SK-N-SH (cell line): ENCODE measurements around the gene OTUD1. TPM values are rescaled to one million over a fixed set of nuclear protein-coding genes. Genes with fewer than 3 reads are reported as not detected.

Experiments used
- CTCF ChIA-PET: fragments of 300-600, 350-600 bp; formaldehyde crosslinking; extraction: SDS; loops from one replicate; lab custom pipeline; 2021; lab: Yijun Ruan, JAX
- POLR2A ChIA-PET: fragments of 350-600 bp; sonication (Branson Sonifier 250); formaldehyde crosslinking; extraction: SDS; loops from one replicate; lab custom pipeline; 2020; ENCODE audit warnings: antibody characterized with exemption, inconsistent platforms; lab: Yijun Ruan, JAX
- DNase-seq: peaks from one replicate; pipeline ENCODE4 v3.0.0; 2012
- H2AFZ ChIP-seq: fragments of 200-600 bp; sonication (generic); 2 replicates; pipeline ENCODE4 v1.8.1; 2016; ENCODE audit warnings: antibody characterized with exemption, mild to moderate bottlenecking, low read depth
- H3F3A ChIP-seq: fragments of 200-600 bp; sonication (generic); replicated peaks from 2 replicates; pipeline ENCODE3; 2016; ENCODE audit warnings: antibody characterized with exemption, mild to moderate bottlenecking; ENCODE audit not compliant: insufficient read depth
- H3K27ac ChIP-seq, 2 experiments: fragments of 200-500 bp in 1 of 2; fragments of 200-600 bp in 1 of 2; sonication (Bioruptor generic) in 1 of 2; sonication (generic), shearing (Covaris generic) in 1 of 2; 2 replicates each; pipeline versions ENCODE4 v1.5.1 to v1.6.1; 2014 to 2016; ENCODE audit warnings: low read depth in 2 of 2, inconsistent platforms in 1 of 2, low read length in 1 of 2, mild to moderate bottlenecking in 1 of 2, mixed read lengths in 1 of 2
- H3K27me3 ChIP-seq: fragments of 200-600 bp; sonication (generic), shearing (Covaris generic); 2 replicates; pipeline ENCODE4 v1.6.1; 2016; ENCODE audit warnings: mixed run types; ENCODE audit not compliant: insufficient read depth
- H3K36me3 ChIP-seq, 2 experiments: fragments of 200-500 bp in 1 of 2; fragments of 200-600 bp in 1 of 2; sonication (Bioruptor generic) in 1 of 2; sonication (generic) in 1 of 2; replicated peaks in 1 of 2; 2 replicates each; pipeline versions ENCODE3 to v1.5.1; 2014 to 2016; ENCODE audit warnings: low read length in 1 of 2, mild to moderate bottlenecking in 1 of 2; ENCODE audit not compliant: insufficient read depth in 2 of 2, control insufficient read depth in 1 of 2
- H3K4me1 ChIP-seq, 2 experiments: fragments of 200-500 bp in 1 of 2; fragments of 200-600 bp in 1 of 2; sonication (Bioruptor generic) in 1 of 2; sonication (generic), shearing (Covaris generic) in 1 of 2; 2 replicates each; pipeline versions ENCODE4 v1.5.1 to v1.6.1; 2014 to 2016; ENCODE audit warnings: low read depth in 1 of 2, low read length in 1 of 2, mixed run types in 1 of 2; ENCODE audit not compliant: insufficient read depth in 2 of 2, control insufficient read depth in 1 of 2
- H3K4me2 ChIP-seq: fragments of 200-600 bp; sonication (generic), shearing (Covaris generic); 2 replicates; pipeline ENCODE4 v1.6.1; 2017; ENCODE audit warnings: mixed run types
- H3K4me3 ChIP-seq, 2 experiments: fragments of 200-500 bp in 1 of 2; fragments of 200-600 bp in 1 of 2; sonication (Bioruptor generic) in 1 of 2; sonication (generic), shearing (Covaris generic) in 1 of 2; 2 replicates each; pipeline versions ENCODE4 v1.5.1 to v1.8.1; 2014 to 2016; ENCODE audit warnings: low read depth in 2 of 2, inconsistent platforms in 1 of 2, low read length in 1 of 2, mild to moderate bottlenecking in 1 of 2, mixed read lengths in 1 of 2, moderate library complexity in 1 of 2
- H3K79me2 ChIP-seq: fragments of 200-600 bp; sonication (generic); 2 replicates; pipeline ENCODE4 v1.8.1; 2017; ENCODE audit warnings: mild to moderate bottlenecking; ENCODE audit not compliant: insufficient read depth
- H3K9ac ChIP-seq: fragments of 200-600 bp; sonication (generic); 2 replicates; pipeline ENCODE4 v1.6.1; 2017; ENCODE audit warnings: mixed run types
- H3K9me2 ChIP-seq: fragments of 200-600 bp; sonication (generic); 2 replicates; pipeline ENCODE4 v1.6.1; 2017; ENCODE audit warnings: mixed run types
- H3K9me3 ChIP-seq: fragments of 200-600 bp; sonication (generic); 2 replicates; pipeline ENCODE4 v1.6.1; 2017; ENCODE audit warnings: mixed run types, mild to moderate bottlenecking, moderate library complexity
- H4K20me1 ChIP-seq: fragments of 200-600 bp; sonication (generic); 2 replicates; pipeline ENCODE4 v1.6.1; 2017; ENCODE audit warnings: mild to moderate bottlenecking, mixed run types; ENCODE audit not compliant: insufficient read depth
- CHD2 ChIP-seq: fragments of 150-350 bp; IDR thresholded peaks from 2 replicates; pipeline ENCODE4 v1.6.1; 2018; ENCODE audit warnings: low read length; ENCODE audit not compliant: partially characterized antibody
- EZH2phosphoT487 ChIP-seq: fragments of 200-600 bp; sonication (generic); IDR thresholded peaks from 2 replicates; pipeline ENCODE4 v1.6.1; 2017; ENCODE audit warnings: low read depth, mixed run types, mild to moderate bottlenecking, antibody characterized with exemption, moderate library complexity, borderline replicate concordance
- JUND ChIP-seq: IDR thresholded peaks from 2 replicates; pipeline ENCODE4 v1.4.0; 2012
- MXI1 ChIP-seq: IDR thresholded peaks from 2 replicates; pipeline ENCODE4 v1.6.1; 2012; ENCODE audit warnings: mild to moderate bottlenecking, low read depth, low read length, improper control_type of control experiment
- NRF1 ChIP-seq: IDR thresholded peaks from 2 replicates; pipeline ENCODE4 v1.6.1; 2012; ENCODE audit warnings: low read depth, mild to moderate bottlenecking, low read length
- POLR2AphosphoS5 ChIP-seq: IDR thresholded peaks from 2 replicates; pipeline ENCODE4 v1.6.1; 2012; ENCODE audit warnings: low read depth, low read length
- RCOR1 ChIP-seq: fragments of 150-350 bp; IDR thresholded peaks from 2 replicates; pipeline ENCODE4 v1.6.1; 2017; ENCODE audit warnings: antibody characterized with exemption, low read length
- RFX5 ChIP-seq: IDR thresholded peaks from 2 replicates; pipeline ENCODE4 v1.6.1; 2012; ENCODE audit warnings: mild to moderate bottlenecking, improper control_type of control experiment, low read length
- RXRA ChIP-seq: IDR thresholded peaks from 2 replicates; pipeline ENCODE4 v1.4.0; 2012; ENCODE audit warnings: low read depth, mild to moderate bottlenecking, borderline replicate concordance
- SIN3A ChIP-seq: IDR thresholded peaks from 2 replicates; pipeline ENCODE4 v1.6.1; 2012; ENCODE audit warnings: low read depth, mild to moderate bottlenecking, low read length, moderate library complexity, borderline replicate concordance
- SMC3 ChIP-seq: IDR thresholded peaks from 2 replicates; pipeline ENCODE4 v1.6.1; 2012; ENCODE audit warnings: low read depth, low read length, improper control_type of control experiment
- YY1 ChIP-seq: IDR thresholded peaks from 2 replicates; pipeline ENCODE4 v1.4.0; 2012; ENCODE audit warnings: low read depth, mild to moderate bottlenecking
- WGBS: methylation state at CpG from one replicate; pipeline ENCODE4 v1.1.6; 2017; ENCODE audit warnings: low lambda C conversion rate; 5-methylcytosine and 5-hydroxymethylcytosine counted together
- polyA plus RNA-seq, 3 experiments: library from polyadenylated mRNA; depleted of rRNA; stranded (reverse); fragments of >200 nt; gene quantifications; 2 replicates each; pipeline ENCODE4 v1.2.3, GENCODE V29; 2012
- TF ChIP-seq, protein P1 (sequence below): IDR thresholded peaks from 2 replicates; pipeline ENCODE4 v1.6.1; 2012; ENCODE audit warnings: mild to moderate bottlenecking, low read depth, low read length, moderate library complexity
- TF ChIP-seq, protein P2 (sequence below): IDR thresholded peaks from 2 replicates; pipeline ENCODE4 v1.4.0; 2012; ENCODE audit warnings: low read depth, borderline replicate concordance
- TF ChIP-seq, protein P3 (sequence below): fragments of 150-350 bp; IDR thresholded peaks from 2 replicates; pipeline ENCODE4 v1.6.1; 2016; ENCODE audit warnings: mild to moderate bottlenecking, low read depth, low read length
- TF ChIP-seq, protein P4 (sequence below): IDR thresholded peaks from 2 replicates; pipeline ENCODE4; 2012
- TF ChIP-seq, protein P5 (sequence below): IDR thresholded peaks from 2 replicates; pipeline ENCODE4 v1.4.0; 2012; ENCODE audit warnings: low read depth, borderline replicate concordance

Gene OTUD1
- polyA plus RNA-seq, 1 of the 3 experiments (the other 2 are of a cell fraction) = 8.5 TPM

DNA sequence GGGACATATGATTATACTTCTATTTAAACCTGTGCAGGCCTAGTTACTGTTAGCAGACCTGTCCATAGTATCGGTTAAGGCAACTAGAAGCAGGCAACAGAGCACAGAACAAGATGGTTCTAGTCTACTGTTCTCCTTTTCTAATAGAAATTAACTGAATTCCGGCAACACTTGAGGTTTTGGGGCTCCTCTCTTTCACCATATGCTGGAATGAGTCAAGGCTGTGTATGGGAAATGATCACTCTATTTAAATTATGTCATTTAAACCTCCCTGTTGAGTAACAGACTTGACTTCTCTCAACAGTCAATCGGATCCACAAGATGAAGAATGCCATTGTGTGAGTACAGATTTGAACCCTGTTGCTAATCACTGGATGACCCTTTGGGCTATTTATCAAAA is 6.2 kb upstream of the OTUD1 start:
- ChIA-PET CTCF (no interaction called here), POLR2A (no interaction called here)
- WGBS = 86% methylated on average over 3 of the region's 3 CpGs
- Histone ChIP-seq H3K9ac (no peak overlapping the region), H3K4me3 (no peak overlapping the region), H2AFZ (no peak overlapping the region), H3K27ac (no peak overlapping the region), H3K4me1 (no peaks in the 10 kb centered on the region), H3K79me2 (no peaks in the 10 kb centered on the region), H3K9me2 (no peaks in the 10 kb centered on the region), H3K36me3 (no peaks in the 10 kb centered on the region), H3K27me3 (no peaks in the 10 kb centered on the region), H3K9me3 (no peaks in the 10 kb centered on the region), H3F3A (peaks cover 4% of the 10 kb centered on the region), H3K4me2 (no peak overlapping the region), H4K20me1 (no peaks in the 10 kb centered on the region)
- no peak for TF ChIP-seq RCOR1
- TF ChIP-seq SMC3 = no peak
- TF ChIP-seq, protein P1, sequence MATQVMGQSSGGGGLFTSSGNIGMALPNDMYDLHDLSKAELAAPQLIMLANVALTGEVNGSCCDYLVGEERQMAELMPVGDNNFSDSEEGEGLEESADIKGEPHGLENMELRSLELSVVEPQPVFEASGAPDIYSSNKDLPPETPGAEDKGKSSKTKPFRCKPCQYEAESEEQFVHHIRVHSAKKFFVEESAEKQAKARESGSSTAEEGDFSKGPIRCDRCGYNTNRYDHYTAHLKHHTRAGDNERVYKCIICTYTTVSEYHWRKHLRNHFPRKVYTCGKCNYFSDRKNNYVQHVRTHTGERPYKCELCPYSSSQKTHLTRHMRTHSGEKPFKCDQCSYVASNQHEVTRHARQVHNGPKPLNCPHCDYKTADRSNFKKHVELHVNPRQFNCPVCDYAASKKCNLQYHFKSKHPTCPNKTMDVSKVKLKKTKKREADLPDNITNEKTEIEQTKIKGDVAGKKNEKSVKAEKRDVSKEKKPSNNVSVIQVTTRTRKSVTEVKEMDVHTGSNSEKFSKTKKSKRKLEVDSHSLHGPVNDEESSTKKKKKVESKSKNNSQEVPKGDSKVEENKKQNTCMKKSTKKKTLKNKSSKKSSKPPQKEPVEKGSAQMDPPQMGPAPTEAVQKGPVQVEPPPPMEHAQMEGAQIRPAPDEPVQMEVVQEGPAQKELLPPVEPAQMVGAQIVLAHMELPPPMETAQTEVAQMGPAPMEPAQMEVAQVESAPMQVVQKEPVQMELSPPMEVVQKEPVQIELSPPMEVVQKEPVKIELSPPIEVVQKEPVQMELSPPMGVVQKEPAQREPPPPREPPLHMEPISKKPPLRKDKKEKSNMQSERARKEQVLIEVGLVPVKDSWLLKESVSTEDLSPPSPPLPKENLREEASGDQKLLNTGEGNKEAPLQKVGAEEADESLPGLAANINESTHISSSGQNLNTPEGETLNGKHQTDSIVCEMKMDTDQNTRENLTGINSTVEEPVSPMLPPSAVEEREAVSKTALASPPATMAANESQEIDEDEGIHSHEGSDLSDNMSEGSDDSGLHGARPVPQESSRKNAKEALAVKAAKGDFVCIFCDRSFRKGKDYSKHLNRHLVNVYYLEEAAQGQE = no peak
- no peak for DNase-seq

DNA sequence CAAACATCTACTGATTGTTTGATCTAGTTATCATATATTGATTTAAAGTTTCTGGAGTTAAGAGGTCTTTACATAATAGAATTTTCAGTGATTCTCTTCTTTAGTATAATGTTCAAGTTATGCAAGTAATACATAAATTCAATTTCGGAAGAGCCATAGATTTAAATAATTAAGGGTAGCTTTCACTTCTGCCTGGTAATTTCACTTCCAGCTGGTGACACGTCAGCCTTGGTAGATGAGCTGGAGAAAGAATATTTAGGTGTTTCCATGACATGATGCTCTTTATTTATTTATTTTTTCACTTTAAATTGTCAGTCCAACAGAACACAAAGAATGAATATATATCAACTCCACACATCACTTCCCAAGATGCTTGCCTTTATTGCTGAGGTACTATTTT is 5.2 kb upstream of the OTUD1 start:
- 82% methylated on average over 2 of the region's 2 CpGs for WGBS
- POLR2A ChIA-PET = no interaction called here
- no peak for TF ChIP-seq POLR2AphosphoS5
- TF ChIP-seq, protein P2, sequence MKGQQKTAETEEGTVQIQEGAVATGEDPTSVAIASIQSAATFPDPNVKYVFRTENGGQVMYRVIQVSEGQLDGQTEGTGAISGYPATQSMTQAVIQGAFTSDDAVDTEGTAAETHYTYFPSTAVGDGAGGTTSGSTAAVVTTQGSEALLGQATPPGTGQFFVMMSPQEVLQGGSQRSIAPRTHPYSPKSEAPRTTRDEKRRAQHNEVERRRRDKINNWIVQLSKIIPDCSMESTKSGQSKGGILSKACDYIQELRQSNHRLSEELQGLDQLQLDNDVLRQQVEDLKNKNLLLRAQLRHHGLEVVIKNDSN = no peak
- TF ChIP-seq SIN3A = no peak
- TF ChIP-seq, protein P3, sequence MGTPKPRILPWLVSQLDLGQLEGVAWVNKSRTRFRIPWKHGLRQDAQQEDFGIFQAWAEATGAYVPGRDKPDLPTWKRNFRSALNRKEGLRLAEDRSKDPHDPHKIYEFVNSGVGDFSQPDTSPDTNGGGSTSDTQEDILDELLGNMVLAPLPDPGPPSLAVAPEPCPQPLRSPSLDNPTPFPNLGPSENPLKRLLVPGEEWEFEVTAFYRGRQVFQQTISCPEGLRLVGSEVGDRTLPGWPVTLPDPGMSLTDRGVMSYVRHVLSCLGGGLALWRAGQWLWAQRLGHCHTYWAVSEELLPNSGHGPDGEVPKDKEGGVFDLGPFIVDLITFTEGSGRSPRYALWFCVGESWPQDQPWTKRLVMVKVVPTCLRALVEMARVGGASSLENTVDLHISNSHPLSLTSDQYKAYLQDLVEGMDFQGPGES = no peak
- no peak for TF ChIP-seq RXRA
- no peak for TF ChIP-seq RCOR1
- TF ChIP-seq, protein P4, sequence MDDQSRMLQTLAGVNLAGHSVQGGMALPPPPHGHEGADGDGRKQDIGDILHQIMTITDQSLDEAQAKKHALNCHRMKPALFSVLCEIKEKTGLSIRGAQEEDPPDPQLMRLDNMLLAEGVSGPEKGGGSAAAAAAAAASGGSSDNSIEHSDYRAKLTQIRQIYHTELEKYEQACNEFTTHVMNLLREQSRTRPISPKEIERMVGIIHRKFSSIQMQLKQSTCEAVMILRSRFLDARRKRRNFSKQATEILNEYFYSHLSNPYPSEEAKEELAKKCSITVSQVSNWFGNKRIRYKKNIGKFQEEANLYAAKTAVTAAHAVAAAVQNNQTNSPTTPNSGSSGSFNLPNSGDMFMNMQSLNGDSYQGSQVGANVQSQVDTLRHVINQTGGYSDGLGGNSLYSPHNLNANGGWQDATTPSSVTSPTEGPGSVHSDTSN = no peak
- no peak for TF ChIP-seq CHD2
- TF ChIP-seq NRF1 = no peak
- no peak for TF ChIP-seq EZH2phosphoT487
- TF ChIP-seq JUND = no peak
- TF ChIP-seq, protein P5, sequence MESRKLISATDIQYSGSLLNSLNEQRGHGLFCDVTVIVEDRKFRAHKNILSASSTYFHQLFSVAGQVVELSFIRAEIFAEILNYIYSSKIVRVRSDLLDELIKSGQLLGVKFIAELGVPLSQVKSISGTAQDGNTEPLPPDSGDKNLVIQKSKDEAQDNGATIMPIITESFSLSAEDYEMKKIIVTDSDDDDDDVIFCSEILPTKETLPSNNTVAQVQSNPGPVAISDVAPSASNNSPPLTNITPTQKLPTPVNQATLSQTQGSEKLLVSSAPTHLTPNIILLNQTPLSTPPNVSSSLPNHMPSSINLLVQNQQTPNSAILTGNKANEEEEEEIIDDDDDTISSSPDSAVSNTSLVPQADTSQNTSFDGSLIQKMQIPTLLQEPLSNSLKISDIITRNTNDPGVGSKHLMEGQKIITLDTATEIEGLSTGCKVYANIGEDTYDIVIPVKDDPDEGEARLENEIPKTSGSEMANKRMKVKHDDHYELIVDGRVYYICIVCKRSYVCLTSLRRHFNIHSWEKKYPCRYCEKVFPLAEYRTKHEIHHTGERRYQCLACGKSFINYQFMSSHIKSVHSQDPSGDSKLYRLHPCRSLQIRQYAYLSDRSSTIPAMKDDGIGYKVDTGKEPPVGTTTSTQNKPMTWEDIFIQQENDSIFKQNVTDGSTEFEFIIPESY = no peak
- TF ChIP-seq YY1 = no peak
- TF ChIP-seq RFX5 = no peak
- TF ChIP-seq MXI1 = no peak
- TF ChIP-seq, all 33 proteins: peak for 0
- H2AFZ ChIP-seq = no peak overlapping the region
- no peaks in the 10 kb centered on the region; a peak in 1 of 4 replicates for H3K4me1 ChIP-seq
- H3K9ac ChIP-seq = no peak overlapping the region
- no peak overlapping the region for H3K4me2 ChIP-seq
- no peak for DNase-seq
- H4K20me1 ChIP-seq = no peaks in the 10 kb centered on the region
- peaks cover 9% of the 10 kb centered on the region for H3F3A ChIP-seq
- CTCF ChIA-PET = no interaction called here
- H3K4me3 ChIP-seq = no peak overlapping the region
- no peaks in the 10 kb centered on the region for H3K36me3 ChIP-seq
- H3K9me2 ChIP-seq = no peaks in the 10 kb centered on the region
- H3K27ac ChIP-seq = no peak overlapping the region
- no peaks in the 10 kb centered on the region for H3K9me3 ChIP-seq
- H3K27me3 ChIP-seq = no peaks in the 10 kb centered on the region
- H3K79me2 ChIP-seq = no peaks in the 10 kb centered on the region
